Right lobe of liver (tissue), 6 donors: ENCODE data around the gene C19orf12. TPM values are rescaled to one million over a fixed set of nuclear protein-coding genes. Genes with fewer than 3 reads are reported as not detected.
A peak's percentile ranks its signal among the peaks of the same experiment; 100 is the strongest.

Experiments used
- ATAC-seq, 4 donors: fragments of 200-7000 bp; cut with Tn5 transposase; one replicate each; pipeline ENCODE4 v1.9.1; 2020; ENCODE audit warnings: mild to moderate bottlenecking in 4 of 4, moderate library complexity in 4 of 4
- DNase-seq, 3 donors: peaks; one replicate each; pipeline ENCODE4 v3.0.0-alpha.2; 2020
- H3K27ac ChIP-seq, 3 donors: fragments of 200-600 bp; one replicate each; pipeline ENCODE4 v1.8.0; 2022
- H3K27me3 ChIP-seq, 2 donors: fragments of 200-600 bp; one replicate each; pipeline ENCODE4 v1.8.0; 2022
- H3K36me3 ChIP-seq, 4 donors: fragments of 200-600 bp; sonication (generic) in 1 of 4; one replicate each; pipeline versions ENCODE4 v1.5.1 to v1.8.0; 2017 to 2022; ENCODE audit warnings: control low read depth in 1 of 4
- H3K4me1 ChIP-seq, 4 donors: fragments of 200-600 bp; sonication (generic) in 1 of 4; one replicate each; pipeline versions ENCODE4 v1.5.1 to v1.8.0; 2017 to 2022; ENCODE audit warnings: control low read depth in 1 of 4
- H3K4me3 ChIP-seq, 3 donors: fragments of 200-600 bp; one replicate each; pipeline ENCODE4 v1.8.0; 2022
- H3K9me3 ChIP-seq, 4 donors: fragments of 200-600 bp; sonication (generic) in 1 of 4; one replicate each; pipeline versions ENCODE4 v1.5.1 to v1.8.0; 2017 to 2022; ENCODE audit warnings: control low read depth in 1 of 4
- CTCF ChIP-seq, 4 donors: fragments of 200-600 bp in 3 of 4; fragments of 450-650 bp in 1 of 4; IDR thresholded peaks; one replicate each; pipeline versions ENCODE4 v1.5.1 to v1.8.0; 2016 to 2022; ENCODE audit warnings: antibody characterized with exemption in 4 of 4, mild to moderate bottlenecking in 2 of 4
- POLR2A ChIP-seq: fragments of 450-650 bp; IDR thresholded peaks from one replicate; pipeline ENCODE4 v1.6.1; 2017; ENCODE audit warnings: antibody characterized with exemption, mild to moderate bottlenecking
- WGBS: methylation state at CpG from one replicate; pipeline ENCODE4 v1.1.6; 2018; ENCODE audit warnings: low coverage, low lambda C conversion rate; ENCODE audit not compliant: insufficient coverage; ENCODE audit errors: missing lambda C conversion rate; 5-methylcytosine and 5-hydroxymethylcytosine counted together
- intact Hi-C, 2 donors: fragments of 100-400 bp; cut with DNase I; formaldehyde crosslinking; loops; one replicate each; pipeline versions ENCODE4 v1.11.2 to v1.14.1; 2022
- long read RNA-seq: library from polyadenylated mRNA; unstranded; transcript quantifications from one replicate; pipeline ENCODE4 v2.0.0, GENCODE V29; 2019
- total RNA-seq, 6 experiments: library from RNA; depleted of rRNA in 2 of 6; stranded (reverse); fragments of >200 nt in 2 of 6; fragmentation: NEBNext Ultra II Directional in 3 of 6; extraction: Animal tissue kit (Norgen Biotek cat#: 25700) in 3 of 6; gene quantifications; one replicate each; pipeline versions ENCODE4 v1.1.0 to v1.2.4, GENCODE V29; 2016 to 2023
- donor health status: DM: no; HTN: yes; CAD: no.
- donor health status: DM: no; HTN: no; CAD: no.
- donor health status: DM: no; HTN: no; CAD: no.
- donor health status: DM: no; HTN: yes; CAD: no.
- donor health status: DM: no; HTN: yes; CAD: no.

Gene C19orf12
- 10 to 100 TPM; 35.2 to 62.8 (median 52.4) TPM for total RNA-seq
- long read RNA-seq, partial matches to known transcripts = 1 of 4 reads
- long read RNA-seq, other reads (novel, unspliced or antisense) = 0 of 4 reads

- intact Hi-C loops = no loop called here
- Histone ChIP-seq H3K36me3 (no peaks in the 10 kb centered on the region), H3K27me3 (no peaks in the 10 kb centered on the region), H3K4me3 (peak within 1 kb of the TSS; percentile 88 to 97 (median 94)), H3K27ac (peak within 1 kb of the TSS; percentile 89 to 92 (median 90)), H3K4me1 (peaks cover 0 to 55% (median 19%) of the 10 kb centered on the region in 4 donors), H3K9me3 (no peaks in the 10 kb centered on the region)
- no peak for TF ChIP-seq CTCF (IDR thresholded peaks at IDR 0.05)
- TF ChIP-seq POLR2A = peak; percentile 83
- WGBS = 0% methylated on average over 9 of the region's 72 CpGs
- ATAC-seq (peak; percentile 62 to 75 (median 70)), DNase-seq (peak; percentile 68 to 75 (median 71))
Measured at GRCh38 chr19:29714953-29715700, at the start of gene C19orf12. Gene C19orf12 (minus strand): TSS chr19:29715261. CDS start chr19:29708413, 6,848 bp downstream.

GRCh38 chr19:29764361-29764760 is 49.3 kb upstream of the C19orf12 start:
- WGBS = 84% methylated on average over 6 of the region's 8 CpGs
- Histone ChIP-seq H3K4me3 (no peak overlapping the region), H3K9me3 (no peaks in the 10 kb centered on the region), H3K27me3 (no peaks in the 10 kb centered on the region), H3K4me1 (no peaks in the 10 kb centered on the region), H3K27ac (no peak overlapping the region), H3K36me3 (no peaks in the 10 kb centered on the region)
- ATAC-seq (no peak), DNase-seq (no peak)
- no peak for TF ChIP-seq CTCF (IDR thresholded peaks at IDR 0.05)
- TF ChIP-seq POLR2A = no peak
- intact Hi-C loops = loop anchor here (10.0 kb wide), 1 partner anchor 110 kb away; no protein-coding TSS in a partner anchor

- intact Hi-C loops = loop anchor here (10.0 kb wide), 1 partner anchor 112 kb away; no protein-coding TSS in a partner anchor
Measured at GRCh38 chr19:29763196-29763595, 48.1 kb upstream of the C19orf12 start.

DNA sequence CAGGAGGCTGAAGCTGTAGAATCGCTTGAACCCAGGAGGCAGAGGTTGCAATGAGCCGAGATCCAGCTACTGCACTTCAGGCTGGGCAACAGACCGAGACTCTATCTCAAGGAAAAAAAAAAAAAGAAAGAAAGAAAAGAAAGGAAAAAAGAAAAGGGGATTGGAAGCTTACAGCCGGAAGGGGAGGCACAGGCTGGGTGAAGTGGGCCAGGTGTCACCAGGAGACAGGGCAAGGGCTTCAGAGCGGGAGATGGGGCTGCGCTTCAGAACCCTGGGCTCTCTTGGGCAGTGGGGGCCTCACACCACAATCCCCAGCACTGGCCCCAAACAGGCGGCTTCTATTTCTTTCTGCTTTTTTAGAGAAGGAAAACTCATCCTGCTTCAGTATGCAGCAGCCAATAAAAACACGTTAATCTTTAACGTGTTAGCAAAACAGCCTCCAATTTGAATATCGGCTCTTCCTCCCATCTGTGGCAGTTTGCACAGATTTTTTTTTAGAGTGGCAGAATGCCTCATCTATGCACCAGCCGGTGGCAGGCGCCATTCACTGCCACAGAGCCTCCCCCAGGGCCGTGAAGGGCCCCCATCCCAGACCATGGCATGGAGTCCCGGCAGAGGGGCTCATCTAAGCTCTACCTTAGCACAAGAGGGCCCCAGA is 46.6 kb upstream of the C19orf12 start:
- 65% methylated on average over 9 of the region's 14 CpGs for WGBS
- H3K36me3 ChIP-seq = no peaks in the 10 kb centered on the region
- H3K9me3 ChIP-seq = no peaks in the 10 kb centered on the region
- H3K27me3 ChIP-seq = no peaks in the 10 kb centered on the region
- H3K4me3 ChIP-seq = no peak overlapping the region
- TF ChIP-seq CTCF (IDR thresholded peaks at IDR 0.05) (no peak), POLR2A (no peak)
- no peak overlapping the region for H3K27ac ChIP-seq
- no peak for ATAC-seq
- DNase-seq = no peak
- intact Hi-C loops = loop anchor here (10.0 kb wide), 1 partner anchor 113 kb away; no protein-coding TSS in a partner anchor
- H3K4me1 ChIP-seq = no peaks in the 10 kb centered on the region

More at GRCh38 chr19:29763196-29763595, 48.1 kb upstream of the C19orf12 start:
- no peaks in the 10 kb centered on the region for H3K4me1 ChIP-seq
- no peak for TF ChIP-seq CTCF (IDR thresholded peaks at IDR 0.05)
- TF ChIP-seq POLR2A = no peak
- no peaks in the 10 kb centered on the region for H3K9me3 ChIP-seq
- no peak for DNase-seq
- H3K4me3 ChIP-seq = no peak overlapping the region
- no peak overlapping the region for H3K27ac ChIP-seq
- no peaks in the 10 kb centered on the region for H3K27me3 ChIP-seq
- no peak for ATAC-seq
- 79% methylated on average over 4 of the region's 4 CpGs for WGBS
- H3K36me3 ChIP-seq = no peaks in the 10 kb centered on the region
